NCI-H146 treated with DMSO at 0.1 percent for 48 hours (cell line): ENCODE measurements around the gene LYRM4.

Experiments used
- DNase-seq: peaks from one replicate; lab custom pipeline; 2025; ENCODE audit not compliant: unreplicated experiment; lab: John Stamatoyannopoulos, UW

The LYRM4 gene

DNA sequence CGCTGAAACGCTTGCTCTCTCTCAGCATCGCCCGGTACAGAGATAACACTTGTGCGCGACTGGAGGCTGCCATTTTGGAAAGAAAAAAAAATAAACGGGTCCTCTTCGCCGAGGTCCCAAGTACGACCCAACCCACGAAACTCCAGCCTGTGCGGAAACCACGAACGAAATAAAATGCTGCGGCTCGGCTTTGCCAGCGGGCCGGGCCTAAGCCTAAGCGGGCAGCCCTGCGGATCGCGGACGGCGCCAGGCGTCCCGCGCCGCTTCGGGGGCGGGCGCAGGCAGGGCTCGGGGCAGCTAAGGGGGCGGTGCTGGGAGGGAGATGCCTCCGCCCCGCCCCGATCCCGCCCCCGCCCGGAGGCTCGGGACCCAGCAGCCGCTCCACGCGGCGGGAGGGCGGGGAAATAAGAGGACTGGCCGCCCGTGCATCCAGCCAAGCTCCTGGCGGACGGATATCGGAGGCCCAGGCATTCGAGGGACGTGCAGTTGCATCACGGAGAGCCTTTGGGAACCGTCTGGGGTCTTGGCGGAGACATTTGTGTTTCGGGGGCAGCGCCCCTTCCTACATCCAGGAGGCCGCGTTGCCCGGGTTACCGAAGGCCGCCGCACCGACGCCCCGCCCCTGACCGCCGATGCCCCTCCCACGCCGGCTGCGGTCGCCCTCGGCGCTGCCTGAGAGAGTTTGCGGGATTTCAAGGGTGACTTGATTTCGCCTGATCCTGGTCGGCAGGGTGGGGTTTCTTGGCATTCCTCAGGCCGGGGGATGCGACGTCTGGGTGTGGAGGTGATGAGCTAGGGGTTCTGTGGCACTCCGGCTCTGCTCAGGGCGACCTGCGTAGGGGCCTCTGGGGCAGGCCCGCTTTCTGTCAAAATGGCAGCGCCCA, at the start of gene LYRM4, which contains the start of gene FARS2:
TSS of gene LYRM4 (minus strand) at position 290 of the 884 bp plus-strand sequence. CDS start at position 73, 217 bp downstream.
TSS of gene FARS2 (plus strand) at position 853 of the 884 bp plus-strand sequence.
- peak; percentile 85 for DNase-seq

DNA sequence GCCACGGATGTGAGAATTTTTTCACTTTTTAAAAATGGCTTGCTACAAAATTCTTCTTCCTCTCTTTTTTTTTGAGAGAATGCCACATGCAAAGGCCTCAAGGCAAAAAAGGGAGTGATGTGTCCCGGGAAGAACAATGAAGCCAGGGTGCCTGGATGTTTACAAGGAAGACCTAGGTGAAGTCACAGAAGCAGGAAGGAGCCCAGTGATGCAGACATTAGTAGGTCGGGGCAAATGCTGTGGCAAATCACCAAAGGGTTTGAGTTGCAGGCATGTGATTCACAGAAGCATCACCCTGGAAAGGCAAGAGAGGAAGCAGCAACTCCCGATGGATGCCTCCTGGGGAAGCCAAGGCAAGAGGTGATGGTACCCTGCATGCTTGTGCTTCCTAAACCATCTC, 47.3 kb upstream of the LYRM4 start:
- DNase-seq, result no peak

DNA sequence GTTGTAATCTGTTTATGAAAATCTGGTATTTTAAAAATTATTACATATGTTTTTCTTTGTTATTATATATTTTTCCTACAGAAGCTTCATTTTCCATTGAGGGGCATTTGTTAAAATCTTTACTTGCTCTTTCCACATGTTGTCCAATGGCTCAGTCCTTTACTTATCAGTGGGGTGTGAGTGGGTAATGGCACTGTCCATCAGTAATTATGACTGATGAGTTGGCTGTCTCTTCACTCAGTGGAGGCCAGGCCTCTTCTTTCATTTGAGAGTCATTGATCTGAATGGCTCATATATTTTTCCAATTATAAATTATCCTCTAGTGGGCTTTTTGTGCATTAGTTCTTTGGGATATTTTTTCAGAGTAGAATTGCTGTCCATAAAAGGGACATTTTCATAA, 46.3 kb upstream of the LYRM4 start:
- no peak for DNase-seq

DNA sequence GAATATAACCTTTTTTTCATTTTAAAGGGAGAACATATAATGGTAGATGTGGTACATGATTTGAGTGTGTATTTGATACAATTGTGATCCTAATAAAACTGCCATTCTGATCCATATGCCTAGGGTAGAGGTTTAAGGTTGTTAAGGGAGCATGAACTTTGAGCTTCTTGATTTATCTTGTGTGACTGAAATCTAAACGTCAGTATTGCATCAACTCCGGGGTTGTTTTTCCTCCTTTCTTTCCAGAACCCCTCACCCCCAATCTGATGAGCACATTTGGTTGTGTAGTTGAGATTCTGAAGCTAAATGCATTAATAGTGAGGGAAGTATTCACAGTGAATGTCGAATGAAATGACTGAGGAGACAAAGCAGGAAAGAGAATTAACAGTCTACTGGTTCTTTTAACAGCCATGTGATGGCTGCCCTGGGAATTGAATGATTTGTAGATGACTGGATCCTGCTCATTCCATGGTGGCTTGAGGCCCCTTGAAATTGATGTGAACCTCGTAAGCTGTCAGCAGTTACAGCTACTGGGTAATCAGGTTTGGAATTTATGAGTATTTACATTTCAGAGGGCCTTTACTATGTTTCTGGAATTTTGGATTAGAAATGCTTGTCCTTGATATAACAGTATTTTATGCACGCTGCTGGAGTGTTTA, 45.3 kb upstream of the LYRM4 start:
- DNase-seq, result no peak

DNA sequence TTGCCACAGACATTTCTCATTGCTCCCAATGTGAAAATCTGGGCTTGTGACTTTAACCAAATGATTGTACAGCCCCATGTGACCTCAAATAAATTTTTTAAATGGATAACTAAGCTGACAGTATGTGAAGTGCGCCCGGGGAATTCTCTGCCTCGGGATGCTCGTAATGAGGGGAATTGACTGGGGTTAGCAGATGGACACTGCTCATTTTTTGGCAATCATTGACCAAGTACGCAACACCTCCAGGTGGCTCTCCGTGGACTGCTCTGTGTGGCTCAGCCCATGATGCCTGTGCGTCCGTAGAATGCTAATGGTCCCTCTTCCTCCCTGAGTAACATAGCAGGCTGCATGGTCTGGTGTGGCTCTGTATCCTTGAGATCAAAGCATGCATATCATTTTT, 42.9 kb upstream of the LYRM4 start:
- no peak for DNase-seq

DNA sequence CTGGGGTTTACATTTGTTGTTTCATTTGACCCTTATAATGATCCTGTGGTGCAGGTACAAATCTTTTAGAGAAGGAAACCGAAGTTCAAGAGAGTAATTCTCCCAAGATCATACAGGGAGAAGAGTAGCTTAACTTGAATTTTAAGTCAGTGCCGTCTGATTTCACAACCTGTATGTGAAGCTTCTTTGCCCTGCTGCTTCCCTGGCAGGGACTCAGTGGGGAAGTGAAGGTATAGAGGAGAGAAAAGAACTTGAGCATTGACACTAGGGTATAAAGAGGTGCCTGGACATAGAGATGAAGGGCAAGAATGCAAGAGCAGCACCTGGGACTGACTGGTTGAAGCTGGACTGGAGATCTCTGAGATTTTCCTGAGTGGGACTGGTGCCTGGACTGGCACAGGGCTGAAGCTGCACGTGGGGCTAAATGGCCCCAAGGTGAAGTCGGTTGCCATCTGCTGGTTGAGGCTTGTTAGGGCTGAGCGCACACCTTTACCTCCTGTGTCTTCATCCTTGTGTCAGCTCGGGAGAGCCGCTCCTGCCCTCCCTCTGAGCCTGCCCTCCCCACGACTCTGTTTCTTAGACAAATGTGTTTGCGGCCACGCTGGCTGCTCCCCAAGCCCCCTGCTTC, 42.4 kb upstream of the LYRM4 start:
- DNase-seq, result no peak

DNA sequence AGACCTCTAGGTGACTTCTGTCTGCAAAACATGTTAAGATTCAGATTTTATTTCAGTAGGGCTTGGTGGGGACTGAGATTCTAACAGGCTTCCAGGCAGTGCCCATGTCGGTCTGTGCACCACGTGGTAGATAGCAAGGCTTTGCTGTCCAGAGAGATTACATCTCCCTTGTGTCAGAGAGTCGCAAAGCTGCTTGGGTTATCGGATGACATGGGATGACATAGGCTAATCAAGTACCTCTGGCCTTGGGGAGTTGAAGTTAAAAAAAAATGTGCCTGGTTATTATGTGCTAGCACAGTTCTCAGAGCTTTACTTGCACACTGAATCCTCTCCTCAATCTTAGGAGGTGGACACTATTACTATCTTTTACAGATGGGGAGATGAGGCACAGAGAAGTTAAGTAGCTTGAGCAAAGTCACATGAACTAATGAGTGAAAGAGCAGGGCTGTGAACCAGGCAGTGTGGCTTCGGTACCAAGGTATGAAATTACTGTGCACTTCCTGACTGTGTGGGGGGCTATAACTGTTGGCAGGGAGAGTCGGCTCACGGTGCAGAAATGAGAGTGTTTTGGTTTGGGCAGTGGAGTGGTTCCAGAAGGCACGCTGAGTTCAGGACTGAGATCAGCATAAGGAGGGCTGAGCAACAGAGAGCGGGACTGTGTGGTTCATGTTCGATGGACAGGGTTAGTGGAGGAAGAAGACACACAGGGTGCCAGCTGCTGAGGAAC, 41.6 kb upstream of the LYRM4 start:
- no peak for DNase-seq

DNA sequence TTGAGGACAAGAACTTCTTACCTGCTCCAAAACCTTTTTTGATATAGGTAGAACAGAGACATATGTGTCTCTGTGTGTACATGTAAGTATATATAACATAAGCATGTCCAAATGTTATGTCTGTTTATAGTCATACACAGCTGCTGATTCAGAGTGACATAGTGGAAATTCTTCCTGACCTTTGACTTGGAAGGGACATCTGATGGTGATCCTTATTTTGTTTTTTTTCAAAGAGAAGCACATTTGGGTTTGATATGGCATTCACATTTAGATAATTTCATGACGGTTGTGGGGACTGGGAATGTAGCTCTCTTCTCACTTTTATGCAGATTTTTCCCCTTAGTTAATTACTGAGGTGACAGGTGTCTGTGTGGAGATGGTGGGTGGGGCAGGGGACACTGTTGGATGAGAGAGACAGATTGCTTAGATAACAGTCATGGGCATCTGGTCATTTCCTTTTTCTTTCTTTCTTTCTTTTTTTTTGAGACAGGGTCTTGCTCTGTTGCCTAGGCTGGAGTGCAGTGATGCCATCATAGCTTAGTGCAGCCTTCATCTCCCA, 39.5 kb upstream of the LYRM4 start:
- DNase-seq, result no peak

DNA sequence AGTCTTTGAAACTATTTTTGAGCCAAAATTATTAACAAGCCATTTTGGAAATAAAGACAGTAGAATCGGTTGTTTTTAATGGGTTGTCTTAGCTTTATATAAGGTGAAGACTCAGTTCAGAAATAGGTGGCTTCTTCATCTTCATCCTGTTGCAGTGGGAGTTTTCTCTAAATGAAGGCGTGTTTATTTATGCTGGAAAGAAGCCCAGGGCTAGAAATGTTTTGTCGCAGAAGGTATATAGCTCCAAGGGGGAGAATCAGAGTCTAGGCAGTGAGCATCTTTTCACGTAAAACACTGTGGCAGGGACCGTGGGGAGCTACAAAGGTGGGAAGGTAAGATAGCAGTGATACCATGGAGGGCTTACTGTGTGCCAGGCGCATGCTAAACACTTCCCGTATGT, 34.9 kb upstream of the LYRM4 start:
- DNase-seq, result no peak

DNA sequence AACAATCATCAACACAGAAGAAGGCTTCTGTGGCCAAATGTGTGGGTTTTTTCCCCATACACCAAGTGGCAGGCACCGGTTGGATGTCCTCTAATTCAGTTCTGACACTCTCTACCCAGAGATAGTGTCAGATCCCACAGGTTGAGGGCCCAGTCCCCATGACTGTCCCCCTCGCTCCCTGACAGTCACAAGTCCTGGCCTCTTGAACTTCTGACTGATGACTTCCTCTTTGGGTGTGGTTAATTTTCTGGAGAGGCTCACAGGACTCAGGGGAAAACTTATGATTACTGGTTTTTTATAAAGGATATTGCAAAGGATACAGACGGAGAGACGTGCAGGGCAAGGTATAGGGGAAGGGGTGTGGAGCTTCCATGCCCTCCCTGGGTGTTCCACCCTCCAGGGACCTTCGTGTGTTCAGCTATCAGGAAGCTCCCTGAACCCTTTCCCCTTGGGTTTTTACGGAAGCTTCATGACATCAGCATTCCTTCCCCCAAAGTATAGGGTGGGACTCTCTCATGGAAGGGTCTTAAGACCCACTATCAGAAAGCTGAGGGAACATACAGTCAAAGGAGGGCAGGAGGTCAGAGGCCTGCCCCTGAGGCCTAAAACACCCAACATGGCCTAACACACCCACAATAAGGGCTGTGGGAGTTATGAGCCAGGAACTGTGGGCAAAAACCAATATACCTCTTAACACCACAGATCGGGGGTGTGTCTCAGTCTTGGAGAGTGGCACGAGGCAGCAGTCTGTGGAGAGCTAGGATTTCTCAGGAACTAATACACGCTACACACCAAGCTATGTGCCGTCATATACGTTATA, 33.9 kb upstream of the LYRM4 start:
- DNase-seq, result no peak

DNA sequence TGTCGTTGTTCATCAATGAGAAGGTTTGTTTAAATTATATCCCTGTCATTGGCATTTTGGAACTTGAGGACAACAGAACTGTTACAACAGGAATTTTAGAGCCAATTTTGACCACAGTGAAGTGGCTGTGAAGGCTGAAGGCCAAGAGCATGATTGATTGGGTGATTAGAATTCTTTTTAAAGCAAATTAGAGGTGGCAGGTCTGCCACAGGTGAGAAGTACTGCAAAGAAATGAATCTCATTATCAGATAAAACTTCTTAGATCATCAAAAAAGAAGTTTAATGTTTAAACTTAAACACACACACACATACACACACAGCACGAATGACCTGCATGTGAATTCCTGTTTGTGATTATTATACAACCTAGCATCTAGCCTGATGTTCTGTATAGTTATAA, 32.9 kb upstream of the LYRM4 start:
- no peak for DNase-seq

DNA sequence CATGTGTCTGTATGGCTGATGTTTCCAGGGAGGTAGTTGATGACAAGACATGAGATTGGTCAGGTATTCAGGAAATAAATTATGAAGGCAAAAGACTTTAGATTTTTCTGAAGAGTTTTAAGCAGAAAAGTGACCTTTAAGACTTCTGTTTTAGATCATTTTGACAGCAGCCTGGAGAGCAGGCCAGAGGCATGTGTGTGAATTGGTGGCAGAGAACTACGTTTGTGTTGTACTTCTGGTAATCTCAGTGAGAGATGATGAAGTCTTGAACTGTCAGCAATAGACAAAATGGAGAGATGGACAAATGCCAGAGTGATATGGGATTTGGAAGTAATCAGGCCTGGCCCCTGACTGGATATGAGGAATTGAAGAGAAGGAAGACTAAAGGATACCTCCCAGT, 31.4 kb upstream of the LYRM4 start:
- no peak for DNase-seq

DNA sequence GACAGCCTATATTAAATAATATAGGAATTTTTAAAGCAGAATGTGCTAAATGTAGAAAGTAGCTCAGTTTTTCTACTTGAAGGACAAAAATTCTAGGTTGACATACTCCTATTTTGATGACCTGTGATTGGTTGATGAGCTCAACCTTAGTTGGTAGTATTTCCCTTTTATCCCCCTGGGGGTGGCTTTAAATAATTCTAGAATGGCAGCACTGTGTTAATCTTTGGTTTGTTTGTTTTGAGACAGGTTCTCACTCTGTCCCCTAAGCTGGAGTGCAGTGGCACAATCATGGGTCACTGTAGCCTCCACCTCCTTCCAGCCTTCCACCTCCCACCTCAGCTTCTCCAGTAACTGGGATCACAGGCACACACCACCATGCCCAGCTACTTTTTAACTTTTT, 29.8 kb upstream of the LYRM4 start:
- no peak for DNase-seq

DNA sequence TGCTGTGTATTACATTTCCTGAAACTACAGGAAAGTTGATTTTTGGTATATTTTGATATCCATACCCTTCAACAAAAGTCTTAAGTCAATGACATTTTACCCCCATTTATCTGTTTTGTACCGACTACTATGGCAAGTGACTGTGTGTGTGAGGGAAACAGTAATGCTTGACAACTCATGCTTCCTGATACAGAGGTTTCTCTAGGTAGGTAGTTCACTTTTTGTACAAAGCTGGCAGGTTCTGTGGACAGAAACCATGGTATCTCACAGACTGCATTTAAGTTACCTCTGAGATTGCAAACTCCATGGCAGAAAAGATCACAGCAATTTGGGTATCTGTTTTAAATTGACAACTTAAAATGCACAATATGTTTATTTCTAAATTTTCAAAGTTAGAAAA, 29.3 kb upstream of the LYRM4 start:
- no peak for DNase-seq

DNA sequence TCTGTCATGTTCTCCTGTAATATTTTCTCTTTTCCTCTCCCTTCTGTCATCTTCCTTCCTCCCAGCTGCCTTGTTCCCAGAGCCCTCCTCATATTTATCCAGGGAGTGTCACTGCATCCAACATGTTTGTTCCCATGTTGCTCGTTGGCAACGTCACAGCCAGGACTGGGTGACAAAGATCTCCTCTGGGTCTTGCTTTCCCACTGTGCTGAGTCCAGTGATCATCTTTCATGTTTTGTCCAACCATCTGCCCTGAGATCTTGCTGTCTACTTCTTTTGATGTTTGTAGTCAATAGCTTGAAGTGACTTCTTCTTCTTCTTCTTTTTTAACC, 27.2 kb upstream of the LYRM4 start:
- no peak for DNase-seq

DNA sequence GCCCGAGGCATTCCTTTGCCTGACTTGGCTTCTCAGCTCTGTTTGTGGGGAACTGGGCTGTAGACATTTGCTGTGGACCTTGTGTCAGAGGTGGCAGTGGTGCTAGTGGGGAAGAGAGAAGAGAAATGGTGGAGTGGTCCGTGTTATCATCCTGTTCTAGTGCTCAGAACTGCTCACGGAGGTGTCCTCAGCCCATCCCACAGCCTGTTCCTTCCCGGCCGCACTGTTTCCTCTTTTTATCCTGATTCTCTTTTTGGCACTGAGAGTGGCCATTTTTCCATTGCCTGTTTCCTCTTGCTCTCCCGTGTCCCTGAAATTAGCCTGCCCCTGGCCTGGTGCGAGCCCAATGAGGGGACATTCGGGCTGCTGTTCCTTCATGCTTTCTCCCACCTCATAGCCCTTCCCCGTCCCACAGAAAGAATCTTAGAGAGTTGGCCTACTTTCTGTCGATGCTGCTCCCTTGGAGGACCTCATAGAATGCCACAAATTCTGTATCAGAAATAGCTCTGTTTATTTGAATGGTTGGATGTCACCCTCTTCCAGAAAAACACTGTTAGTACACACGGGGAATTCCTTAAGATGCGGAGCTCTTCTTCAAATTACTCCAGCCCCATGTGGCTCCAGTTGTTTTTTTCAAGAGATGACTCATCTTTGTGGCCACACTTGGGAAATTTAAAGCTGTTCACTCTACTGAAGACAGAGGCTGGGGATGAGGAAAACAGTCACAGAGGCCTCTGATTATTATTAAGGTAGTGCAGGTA, 26.6 kb upstream of the LYRM4 start:
- no peak for DNase-seq

DNA sequence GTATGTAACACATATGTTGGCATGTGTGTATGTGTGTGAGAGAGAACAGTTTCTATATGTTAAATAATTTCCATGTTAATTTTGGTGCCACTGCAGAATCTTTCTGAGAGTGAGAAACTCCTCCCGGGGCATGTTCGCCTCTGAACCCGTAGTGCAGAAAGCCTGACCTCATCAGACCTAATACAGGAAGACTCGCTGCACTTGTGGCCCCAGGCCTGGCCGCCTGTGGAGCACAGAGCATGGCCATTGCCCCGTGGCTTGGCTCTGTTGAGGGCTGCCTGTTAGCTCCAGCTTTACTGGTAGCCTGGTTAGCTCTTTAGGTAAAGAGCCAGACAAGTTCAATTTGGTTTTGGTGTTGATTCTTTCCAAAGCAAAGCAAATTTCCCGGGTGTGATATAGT, 26.0 kb upstream of the LYRM4 start:
- no peak for DNase-seq

DNA sequence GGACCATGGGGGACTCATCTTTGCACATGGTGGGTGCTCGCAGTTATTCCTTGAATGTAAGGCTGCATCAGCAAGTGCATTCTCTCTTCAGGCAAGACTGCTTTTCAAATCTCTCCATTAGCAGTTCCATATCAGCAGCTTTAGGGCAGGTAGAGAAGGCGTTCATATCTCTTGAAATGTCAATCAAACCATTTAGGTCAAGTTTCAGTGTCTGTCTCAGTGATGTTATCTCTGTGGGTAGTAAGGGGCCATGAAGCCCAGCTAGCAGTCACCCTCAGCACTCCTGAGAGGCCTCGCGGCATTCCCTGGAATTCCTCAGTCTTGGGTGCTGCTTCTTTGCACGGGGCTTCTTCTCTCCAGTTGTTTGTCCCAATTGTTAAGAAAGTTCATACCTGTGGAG, 24.8 kb upstream of the LYRM4 start:
- no peak for DNase-seq

DNA sequence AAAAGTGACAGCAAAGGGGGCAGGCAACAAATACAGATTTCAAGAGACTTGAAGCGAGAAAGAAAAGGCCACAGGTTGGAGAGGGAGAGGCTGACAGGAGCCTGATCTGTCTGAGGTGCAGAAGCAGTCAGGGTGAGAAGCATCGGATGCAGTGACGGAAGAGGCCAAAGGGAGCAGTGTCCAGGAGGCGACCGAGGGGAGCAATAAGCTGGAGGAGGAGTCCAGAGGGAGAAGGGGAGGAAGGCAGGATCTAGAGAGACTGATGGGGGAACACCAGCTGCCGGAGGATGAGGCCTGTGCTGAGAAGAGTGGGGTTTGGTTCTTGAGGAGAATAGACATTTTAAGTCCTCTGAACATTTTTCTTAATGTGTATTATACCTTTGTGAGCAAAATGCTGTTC, 24.3 kb upstream of the LYRM4 start:
- DNase-seq, result no peak

DNA sequence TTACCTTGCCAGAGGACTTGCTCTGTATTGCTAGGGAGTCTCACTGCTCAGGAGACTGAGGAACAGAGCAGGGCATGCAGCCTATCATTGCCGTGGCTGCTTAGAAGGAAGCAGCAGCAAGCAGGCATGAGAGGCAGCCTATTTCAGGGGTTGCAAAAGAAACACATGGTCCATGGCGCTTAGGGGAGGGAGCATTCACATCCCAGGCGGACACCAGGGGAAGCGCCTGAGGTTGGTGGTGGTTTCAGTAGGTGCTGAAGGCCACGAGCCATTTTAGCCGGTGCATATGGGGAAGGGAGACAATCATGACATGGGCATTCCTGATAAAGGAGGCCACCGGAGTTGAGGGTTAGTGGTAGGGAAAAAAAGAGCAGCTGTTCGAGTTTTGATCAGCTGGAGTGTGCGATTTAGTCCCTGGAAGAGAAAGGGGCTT, 21.5 kb upstream of the LYRM4 start:
- DNase-seq, result no peak
